GF-D8 (cell line): ENCODE results near the gene WDR33.

Experiments used
- DNase-seq: peaks from one replicate; lab custom pipeline; 2025; lab: John Stamatoyannopoulos, UW

Gene WDR33

GRCh38 chr2:127719301-127720218 lies 91.4 kb downstream of the WDR33 start:
- no peak for DNase-seq

- no peak for DNase-seq
Measured at GRCh38 chr2:127718271-127718670, 92.7 kb downstream of the WDR33 start.

GRCh38 chr2:127715778-127716449 lies 95.1 kb downstream of the WDR33 start:
- DNase-seq = no peak

GRCh38 chr2:127713562-127713961 lies 97.4 kb downstream of the WDR33 start:
- DNase-seq = no peak

GRCh38 chr2:127712999-127713398 lies 98.0 kb downstream of the WDR33 start:
- DNase-seq = no peak

- DNase-seq = no peak
Measured at GRCh38 chr2:127709336-127709735, 101.6 kb downstream of the WDR33 start.

- DNase-seq = no peak
Measured at GRCh38 chr2:127707890-127708648, 102.9 kb downstream of the WDR33 start.

- no peak for DNase-seq
Measured at GRCh38 chr2:127706215-127706990, 104.6 kb downstream of the WDR33 start.

- no peak for DNase-seq
Measured at GRCh38 chr2:127705391-127706065, 105.4 kb downstream of the WDR33 start.

GRCh38 chr2:127704641-127705390 lies 106.2 kb downstream of the WDR33 start:
- DNase-seq = no peak

- DNase-seq = no peak
Measured at GRCh38 chr2:127703282-127703681, 107.7 kb downstream of the WDR33 start.

- DNase-seq = no peak
Measured at GRCh38 chr2:127702395-127703009, 108.5 kb downstream of the WDR33 start.

- DNase-seq = peak; percentile 66
Measured at GRCh38 chr2:127701651-127702394, 109.1 kb downstream of the WDR33 start.

GRCh38 chr2:127701193-127701650 lies 109.7 kb downstream of the WDR33 start, which contains the start of gene SFT2D3:
Gene SFT2D3, plus strand, starts transcription at chr2:127701497. Its CDS starts 32 bp downstream, at chr2:127701529.
- peak; percentile 85 for DNase-seq

GRCh38 chr2:127700527-127701192 lies 110.3 kb downstream of the WDR33 start:
- DNase-seq = no peak

GRCh38 chr2:127698553-127699355 lies 112.2 kb downstream of the WDR33 start:
- no peak for DNase-seq

GRCh38 chr2:127697482-127698180 lies 113.3 kb downstream of the WDR33 start:
- DNase-seq = no peak
